ENCODE measurements around the gene PSD2. TPM values are rescaled to one million over a fixed set of nuclear protein-coding genes. Genes with fewer than 3 reads are reported as not detected.

PSD2 gene
- total and polyA plus RNA-seq, 2 donors from 2014 or later: 0.09 to 0.13 TPM

DNA sequence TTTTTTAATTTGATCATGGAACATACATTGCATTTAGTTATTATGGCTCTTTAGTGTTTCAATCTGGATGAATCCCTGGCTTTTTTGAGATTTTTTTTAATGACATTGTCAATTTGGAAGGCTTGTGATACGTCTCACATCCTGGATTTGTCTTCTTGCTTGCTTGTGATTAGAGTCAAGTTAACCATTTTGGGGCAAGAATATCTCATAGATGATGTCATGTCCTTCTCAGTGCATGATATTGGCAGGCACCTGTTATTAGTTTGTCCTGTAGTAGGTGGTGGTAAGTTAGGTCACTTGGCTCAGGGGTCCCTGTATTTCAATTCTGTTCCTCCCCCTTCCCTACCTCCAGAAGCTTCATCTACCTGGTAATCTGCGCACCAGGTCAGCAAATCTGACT lies 3.3 kb downstream of the PSD2 start:
- TF ChIP-seq, protein P1, sequence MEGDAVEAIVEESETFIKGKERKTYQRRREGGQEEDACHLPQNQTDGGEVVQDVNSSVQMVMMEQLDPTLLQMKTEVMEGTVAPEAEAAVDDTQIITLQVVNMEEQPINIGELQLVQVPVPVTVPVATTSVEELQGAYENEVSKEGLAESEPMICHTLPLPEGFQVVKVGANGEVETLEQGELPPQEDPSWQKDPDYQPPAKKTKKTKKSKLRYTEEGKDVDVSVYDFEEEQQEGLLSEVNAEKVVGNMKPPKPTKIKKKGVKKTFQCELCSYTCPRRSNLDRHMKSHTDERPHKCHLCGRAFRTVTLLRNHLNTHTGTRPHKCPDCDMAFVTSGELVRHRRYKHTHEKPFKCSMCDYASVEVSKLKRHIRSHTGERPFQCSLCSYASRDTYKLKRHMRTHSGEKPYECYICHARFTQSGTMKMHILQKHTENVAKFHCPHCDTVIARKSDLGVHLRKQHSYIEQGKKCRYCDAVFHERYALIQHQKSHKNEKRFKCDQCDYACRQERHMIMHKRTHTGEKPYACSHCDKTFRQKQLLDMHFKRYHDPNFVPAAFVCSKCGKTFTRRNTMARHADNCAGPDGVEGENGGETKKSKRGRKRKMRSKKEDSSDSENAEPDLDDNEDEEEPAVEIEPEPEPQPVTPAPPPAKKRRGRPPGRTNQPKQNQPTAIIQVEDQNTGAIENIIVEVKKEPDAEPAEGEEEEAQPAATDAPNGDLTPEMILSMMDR (IDR thresholded peaks at IDR 0.05; ENCODE audit: borderline replicate concordance, extremely low read depth, insufficient read depth): no peak
- Histone ChIP-seq H3K4me3 (ENCODE audit: low read length in 3 of 3) (no peak overlapping the region), H3K27me3 (ENCODE audit: control insufficient read depth, insufficient read depth, low read length) (peaks cover 22% of the 10 kb centered on the region), H3K4me1 (ENCODE audit: control insufficient read depth in 2 of 3, insufficient read depth in 2 of 3, low read depth in 1 of 3, low read length in 3 of 3) (no peaks in the 10 kb centered on the region), H3K9ac (ENCODE audit: low read length in 3 of 3) (no peak overlapping the region), H3K27ac (ENCODE audit: low read depth in 2 of 2, low read length in 2 of 2) (no peak overlapping the region), H3K9me3 (ENCODE audit: control insufficient read depth in 2 of 3, insufficient read depth in 1 of 3, low read length in 3 of 3) (no peaks in the 10 kb centered on the region), H3K36me3 (ENCODE audit: control insufficient read depth in 2 of 3, insufficient read depth in 3 of 3, low read length in 3 of 3) (no peaks in the 10 kb centered on the region)
- DNase-seq (no peak), FAIRE-seq (no peak)
- intact Hi-C loops (cut with DNase I): no loop called here

DNA sequence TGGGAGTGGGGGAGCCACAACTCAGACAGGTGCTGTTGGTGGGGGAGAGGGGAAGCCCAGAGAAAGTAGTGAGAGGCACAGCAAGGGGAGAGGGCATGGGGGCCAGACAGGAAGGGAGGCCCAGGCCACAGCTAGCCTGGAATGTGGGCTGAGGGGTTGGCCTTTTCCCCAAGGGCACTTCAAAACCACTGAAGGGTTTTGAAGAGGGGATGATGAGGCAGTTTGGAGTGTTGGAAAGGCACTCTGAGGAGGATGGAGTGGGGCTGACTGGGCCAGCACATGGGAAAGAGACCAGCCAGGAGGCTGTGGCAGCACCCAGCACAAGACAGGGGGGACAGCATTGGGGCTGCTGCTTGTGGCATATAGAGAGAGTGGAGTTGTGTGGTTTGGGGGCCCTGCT lies 3.8 kb downstream of the PSD2 start:
- DNase-seq: no peak
- TF ChIP-seq, protein P1 (IDR thresholded peaks at IDR 0.05; ENCODE audit: borderline replicate concordance, extremely low read depth, insufficient read depth): no peak
- intact Hi-C loops (cut with DNase I): no loop called here
- peaks cover 18% of the 10 kb centered on the region for H3K27me3 ChIP-seq (ENCODE audit: control insufficient read depth, insufficient read depth, low read length)
- no peaks in the 10 kb centered on the region for H3K9me3 ChIP-seq (ENCODE audit: control insufficient read depth in 2 of 3, insufficient read depth in 1 of 3, low read length in 3 of 3)
- H3K36me3 ChIP-seq (ENCODE audit: control insufficient read depth in 2 of 3, insufficient read depth in 3 of 3, low read length in 3 of 3): no peaks in the 10 kb centered on the region
- no peak overlapping the region for H3K9ac ChIP-seq (ENCODE audit: low read length in 3 of 3)
- H3K4me3 ChIP-seq (ENCODE audit: low read length in 3 of 3): no peak overlapping the region
- FAIRE-seq: no peak
- H3K4me1 ChIP-seq (ENCODE audit: control insufficient read depth in 2 of 3, insufficient read depth in 2 of 3, low read depth in 1 of 3, low read length in 3 of 3): no peaks in the 10 kb centered on the region
- no peak overlapping the region for H3K27ac ChIP-seq (ENCODE audit: low read depth in 2 of 2, low read length in 2 of 2)

DNA sequence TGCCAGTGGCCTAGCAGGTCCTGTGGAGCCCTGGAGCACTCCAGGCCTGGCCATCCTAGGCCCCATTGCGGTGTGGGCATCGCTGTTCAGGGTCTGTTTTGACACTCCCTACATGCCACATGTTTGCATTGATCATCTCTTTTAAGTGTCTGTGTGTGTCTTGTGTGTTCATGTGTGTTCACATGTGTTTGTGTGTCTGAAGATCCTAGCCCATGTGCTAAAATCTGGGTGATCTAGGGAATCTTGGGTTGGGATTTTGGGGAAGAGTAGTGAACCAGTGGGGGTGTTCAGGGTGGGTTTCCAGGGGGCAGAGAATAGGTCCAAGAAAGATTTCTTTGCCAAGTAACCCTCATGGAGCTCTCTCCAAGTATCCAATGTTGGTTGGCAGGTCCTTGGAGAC lies 8.4 kb downstream of the PSD2 start:
- intact Hi-C loops (cut with DNase I): no loop called here
- H3K27me3 ChIP-seq (ENCODE audit: control insufficient read depth, insufficient read depth, low read length): no peaks in the 10 kb centered on the region
- no peak overlapping the region for H3K9ac ChIP-seq (ENCODE audit: low read length in 3 of 3)
- FAIRE-seq (no peak), DNase-seq (no peak)
- H3K9me3 ChIP-seq (ENCODE audit: control insufficient read depth in 2 of 3, insufficient read depth in 1 of 3, low read length in 3 of 3): no peaks in the 10 kb centered on the region
- no peaks in the 10 kb centered on the region for H3K4me1 ChIP-seq (ENCODE audit: control insufficient read depth in 2 of 3, insufficient read depth in 2 of 3, low read depth in 1 of 3, low read length in 3 of 3)
- no peaks in the 10 kb centered on the region for H3K36me3 ChIP-seq (ENCODE audit: control insufficient read depth in 2 of 3, insufficient read depth in 3 of 3, low read length in 3 of 3)
- TF ChIP-seq, protein P1 (IDR thresholded peaks at IDR 0.05; ENCODE audit: borderline replicate concordance, extremely low read depth, insufficient read depth): no peak
- H3K27ac ChIP-seq (ENCODE audit: low read depth in 2 of 2, low read length in 2 of 2): no peak overlapping the region
- no peak overlapping the region for H3K4me3 ChIP-seq (ENCODE audit: low read length in 3 of 3)

DNA sequence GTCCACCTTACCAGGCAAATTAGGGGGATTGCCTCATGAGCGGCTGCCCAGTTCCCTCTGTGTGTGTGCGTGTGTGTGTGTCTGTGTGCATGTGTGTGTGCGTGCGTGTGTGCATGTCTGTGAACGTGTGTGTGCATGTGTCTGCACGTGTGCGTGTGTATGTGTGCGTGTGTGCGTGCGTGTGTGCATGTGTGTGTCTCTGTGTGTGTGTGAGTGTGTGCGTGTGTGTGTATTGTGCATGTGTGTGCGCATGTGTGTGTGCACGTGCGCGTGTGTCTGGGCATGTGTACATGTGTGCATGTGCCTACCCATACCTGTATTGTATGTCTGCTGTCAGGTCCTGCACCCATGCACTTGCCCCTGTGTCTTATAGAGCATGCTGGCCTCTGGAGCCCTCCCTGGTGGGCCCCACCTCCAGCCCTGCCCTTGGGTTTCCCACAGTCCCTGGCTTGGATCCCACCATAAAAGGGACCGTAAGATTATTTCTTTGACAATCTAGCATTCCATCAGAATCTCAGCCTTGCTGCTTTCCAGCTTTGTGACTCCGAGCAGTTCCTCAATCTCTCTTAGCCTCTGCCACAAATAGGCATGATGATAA lies 9.3 kb downstream of the PSD2 start:
- FAIRE-seq (no peak), DNase-seq (no peak)
- TF ChIP-seq, protein P1 (IDR thresholded peaks at IDR 0.05; ENCODE audit: borderline replicate concordance, extremely low read depth, insufficient read depth): no peak
- H3K4me1 ChIP-seq (ENCODE audit: control insufficient read depth in 2 of 3, insufficient read depth in 2 of 3, low read depth in 1 of 3, low read length in 3 of 3): no peaks in the 10 kb centered on the region
- no peaks in the 10 kb centered on the region for H3K27me3 ChIP-seq (ENCODE audit: control insufficient read depth, insufficient read depth, low read length)
- H3K36me3 ChIP-seq (ENCODE audit: control insufficient read depth in 2 of 3, insufficient read depth in 3 of 3, low read length in 3 of 3): no peaks in the 10 kb centered on the region
- no peak overlapping the region for H3K4me3 ChIP-seq (ENCODE audit: low read length in 3 of 3)
- intact Hi-C loops (cut with DNase I): no loop called here
- H3K9ac ChIP-seq (ENCODE audit: low read length in 3 of 3): no peak overlapping the region
- no peaks in the 10 kb centered on the region for H3K9me3 ChIP-seq (ENCODE audit: control insufficient read depth in 2 of 3, insufficient read depth in 1 of 3, low read length in 3 of 3)
- no peak overlapping the region for H3K27ac ChIP-seq (ENCODE audit: low read depth in 2 of 2, low read length in 2 of 2)

Data from kidney (tissue), 14 donors.